Neural cell (in vitro differentiated cells): ENCODE results near the gene THOP1. TPM values are rescaled to one million over a fixed set of nuclear protein-coding genes. Genes with fewer than 3 reads are reported as not detected.

Experiments
- H2AFZ ChIP-seq: fragments of 200-600, 300-800 bp; sonication (generic), shearing (Covaris generic); 2 replicates; pipeline ENCODE4 v1.6.0; 2014; ENCODE audit warnings: low read depth, mild to moderate bottlenecking, antibody characterized with exemption, low read length, moderate library complexity
- H3F3A ChIP-seq: fragments of 200-600 bp; shearing (Covaris generic); 2 replicates; pipeline ENCODE4 v1.6.1; 2016; ENCODE audit warnings: mild to moderate bottlenecking, moderate library complexity, mixed read lengths, antibody characterized with exemption, low read length; ENCODE audit not compliant: insufficient read depth, poor library complexity, severe bottlenecking
- H3K27ac ChIP-seq: fragments of 200-600, 300-800 bp; sonication (generic), shearing (Covaris generic); 2 replicates; pipeline ENCODE4 v1.5.1; 2014; ENCODE audit warnings: mild to moderate bottlenecking, low read length, moderate library complexity
- H3K27me3 ChIP-seq: fragments of 300-800, 200-600 bp; sonication (generic), shearing (Covaris generic); 2 replicates; pipeline ENCODE4 v1.6.0; 2014; ENCODE audit warnings: mild to moderate bottlenecking, low read depth, low read length, moderate library complexity; ENCODE audit not compliant: insufficient read depth
- H3K36me3 ChIP-seq: fragments of 300-800, 200-600 bp; sonication (generic), shearing (Covaris generic); 2 replicates; pipeline ENCODE4 v1.5.1; 2014; ENCODE audit warnings: mild to moderate bottlenecking, antibody characterized with exemption, low read length, moderate library complexity; ENCODE audit not compliant: insufficient read depth
- H3K4me2 ChIP-seq: fragments of 300-800, 200-600 bp; sonication (generic), shearing (Covaris generic); 2 replicates; pipeline ENCODE4 v1.6.0; 2014; ENCODE audit warnings: mild to moderate bottlenecking, low read length
- H3K4me3 ChIP-seq: fragments of 300-800, 200-600 bp; sonication (generic), shearing (Covaris generic); 2 replicates; pipeline ENCODE4 v1.5.1; 2014; ENCODE audit warnings: mild to moderate bottlenecking, low read length, moderate library complexity
- H3K79me2 ChIP-seq: fragments of 200-600 bp; shearing (Covaris generic); replicated peaks from 2 replicates; pipeline ENCODE4 v1.6.0; 2014; ENCODE audit warnings: mild to moderate bottlenecking, low read length, moderate library complexity; ENCODE audit not compliant: insufficient read depth
- H3K9ac ChIP-seq: fragments of 300-800, 200-600 bp; sonication (generic), shearing (Covaris generic); 2 replicates; pipeline ENCODE4 v1.6.1; 2016; ENCODE audit warnings: mild to moderate bottlenecking, low read length, mixed read lengths
- H3K9me2 ChIP-seq: fragments of 200-600 bp; shearing (Covaris generic); 2 replicates; pipeline ENCODE4 v1.6.1; 2016; ENCODE audit warnings: mild to moderate bottlenecking, low read length, mixed read lengths; ENCODE audit not compliant: insufficient read depth
- H3K9me3 ChIP-seq: fragments of 200-600, 300-800 bp; sonication (generic), shearing (Covaris generic); 2 replicates; pipeline ENCODE4 v1.6.1; 2016; ENCODE audit warnings: mild to moderate bottlenecking, mixed run types, low read length, moderate library complexity, mixed read lengths
- H4K20me1 ChIP-seq: fragments of 200-600 bp; shearing (Covaris generic); 2 replicates; pipeline ENCODE4 v1.6.1; 2016; ENCODE audit warnings: mild to moderate bottlenecking, mixed run types; ENCODE audit not compliant: insufficient read depth
- EP300 ChIP-seq: fragments of 450-650 bp; conservative IDR thresholded peaks from 2 replicates; pipeline ENCODE4 v1.6.1; 2014; ENCODE audit warnings: antibody characterized with exemption, mild to moderate bottlenecking, moderate library complexity; ENCODE audit not compliant: poor library complexity, severe bottlenecking
- EZH2 ChIP-seq: fragments of 200-600, 300-800 bp; shearing (Covaris generic), sonication (generic); IDR thresholded peaks from 2 replicates; pipeline ENCODE4 v1.6.1; 2014; ENCODE audit warnings: antibody characterized with exemption, low read length, borderline replicate concordance, mild to moderate bottlenecking; ENCODE audit not compliant: insufficient read depth, poor library complexity, severe bottlenecking
- MXI1 ChIP-seq: fragments of 450-650 bp; conservative IDR thresholded peaks from 2 replicates; pipeline ENCODE4 v1.6.1; 2014; ENCODE audit warnings: antibody characterized with exemption, mild to moderate bottlenecking; ENCODE audit not compliant: poor library complexity, severe bottlenecking
- POLR2AphosphoS5 ChIP-seq: IDR thresholded peaks from 2 replicates; pipeline ENCODE4 v1.6.1; 2012
- RAD21 ChIP-seq: fragments of 450-650 bp; conservative IDR thresholded peaks from 2 replicates; pipeline ENCODE4 v1.6.1; 2014; ENCODE audit warnings: antibody characterized with exemption, mild to moderate bottlenecking, moderate library complexity
- REST ChIP-seq: IDR thresholded peaks from 2 replicates; pipeline ENCODE4 v1.6.1; 2012; ENCODE audit warnings: borderline replicate concordance
- SMC3 ChIP-seq: fragments of 450-650 bp; conservative IDR thresholded peaks from 2 replicates; pipeline ENCODE4 v1.6.1; 2014; ENCODE audit warnings: antibody characterized with exemption, mild to moderate bottlenecking, moderate library complexity; ENCODE audit not compliant: poor library complexity
- TAF1 ChIP-seq: IDR thresholded peaks from 2 replicates; pipeline ENCODE4 v1.6.1; 2012; ENCODE audit warnings: low read depth
- polyA plus RNA-seq: library from polyadenylated mRNA; depleted of rRNA; stranded (reverse); fragments of >200 nt; gene quantifications from 2 replicates; pipeline ENCODE4 v1.2.3, GENCODE V29; 2014
- TF ChIP-seq, protein P1 (sequence below): fragments of 450-650 bp; IDR thresholded peaks from 2 replicates; pipeline ENCODE4 v1.5.1; 2014; ENCODE audit warnings: antibody characterized with exemption, mild to moderate bottlenecking, moderate library complexity; ENCODE audit not compliant: poor library complexity, severe bottlenecking

The THOP1 gene
- polyA plus RNA-seq, 1 donor from 2014 or later = 113 TPM

DNA sequence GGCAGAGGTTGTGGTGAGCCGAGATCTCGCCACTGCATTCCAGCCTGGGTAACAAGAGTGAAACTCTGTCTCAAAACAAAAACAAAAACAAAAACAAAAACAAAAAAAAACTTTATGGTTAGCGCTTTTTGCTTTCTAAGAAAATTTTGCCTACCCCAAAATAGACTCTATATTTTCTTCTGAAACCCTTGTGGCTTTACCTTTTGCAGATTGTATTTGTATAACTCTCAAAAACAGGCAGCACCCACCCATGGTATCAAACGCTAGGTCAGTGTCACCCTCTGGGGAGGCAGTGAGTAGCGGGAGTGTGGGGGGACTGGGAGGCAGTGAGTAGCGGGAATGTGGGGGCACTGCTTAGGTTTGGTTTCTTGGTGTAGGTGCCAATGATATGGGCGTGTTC is 38.0 kb upstream of the THOP1 start:
- Histone ChIP-seq H3F3A (no peaks in the 10 kb centered on the region), H3K9ac (no peak overlapping the region), H3K4me3 (no peak overlapping the region), H2AFZ (no peak overlapping the region), H3K36me3 (no peaks in the 10 kb centered on the region), H3K27me3 (peaks cover 2% of the 10 kb centered on the region), H3K79me2 (no peaks in the 10 kb centered on the region), H4K20me1 (no peaks in the 10 kb centered on the region), H3K9me3 (no peaks in the 10 kb centered on the region), H3K4me2 (no peak overlapping the region), H3K9me2 (no peaks in the 10 kb centered on the region), H3K27ac (no peak overlapping the region)
- TF ChIP-seq TAF1 (no peak), EP300 (no peak), POLR2AphosphoS5 (no peak)

GRCh38 chr19:2750808-2751437 is 34.4 kb upstream of the THOP1 start:
- Histone ChIP-seq H3K27me3 (no peaks in the 10 kb centered on the region), H3K79me2 (no peaks in the 10 kb centered on the region), H3F3A (no peaks in the 10 kb centered on the region), H3K36me3 (no peaks in the 10 kb centered on the region), H3K4me2 (no peak overlapping the region), H3K9ac (no peak overlapping the region), H3K9me2 (no peaks in the 10 kb centered on the region), H3K4me3 (no peak overlapping the region), H3K9me3 (no peaks in the 10 kb centered on the region), H3K27ac (no peak overlapping the region), H4K20me1 (no peaks in the 10 kb centered on the region), H2AFZ (no peak overlapping the region)
- TF ChIP-seq SMC3 (no peak), EP300 (no peak), MXI1 (no peak), POLR2AphosphoS5 (no peak), TAF1 (no peak), REST (no peak), EZH2 (no peak), RAD21 (no peak)
- TF ChIP-seq, protein P1, sequence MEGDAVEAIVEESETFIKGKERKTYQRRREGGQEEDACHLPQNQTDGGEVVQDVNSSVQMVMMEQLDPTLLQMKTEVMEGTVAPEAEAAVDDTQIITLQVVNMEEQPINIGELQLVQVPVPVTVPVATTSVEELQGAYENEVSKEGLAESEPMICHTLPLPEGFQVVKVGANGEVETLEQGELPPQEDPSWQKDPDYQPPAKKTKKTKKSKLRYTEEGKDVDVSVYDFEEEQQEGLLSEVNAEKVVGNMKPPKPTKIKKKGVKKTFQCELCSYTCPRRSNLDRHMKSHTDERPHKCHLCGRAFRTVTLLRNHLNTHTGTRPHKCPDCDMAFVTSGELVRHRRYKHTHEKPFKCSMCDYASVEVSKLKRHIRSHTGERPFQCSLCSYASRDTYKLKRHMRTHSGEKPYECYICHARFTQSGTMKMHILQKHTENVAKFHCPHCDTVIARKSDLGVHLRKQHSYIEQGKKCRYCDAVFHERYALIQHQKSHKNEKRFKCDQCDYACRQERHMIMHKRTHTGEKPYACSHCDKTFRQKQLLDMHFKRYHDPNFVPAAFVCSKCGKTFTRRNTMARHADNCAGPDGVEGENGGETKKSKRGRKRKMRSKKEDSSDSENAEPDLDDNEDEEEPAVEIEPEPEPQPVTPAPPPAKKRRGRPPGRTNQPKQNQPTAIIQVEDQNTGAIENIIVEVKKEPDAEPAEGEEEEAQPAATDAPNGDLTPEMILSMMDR = no peak
